ENCODE data around the gene FAM107B.

The FAM107B gene

DNA sequence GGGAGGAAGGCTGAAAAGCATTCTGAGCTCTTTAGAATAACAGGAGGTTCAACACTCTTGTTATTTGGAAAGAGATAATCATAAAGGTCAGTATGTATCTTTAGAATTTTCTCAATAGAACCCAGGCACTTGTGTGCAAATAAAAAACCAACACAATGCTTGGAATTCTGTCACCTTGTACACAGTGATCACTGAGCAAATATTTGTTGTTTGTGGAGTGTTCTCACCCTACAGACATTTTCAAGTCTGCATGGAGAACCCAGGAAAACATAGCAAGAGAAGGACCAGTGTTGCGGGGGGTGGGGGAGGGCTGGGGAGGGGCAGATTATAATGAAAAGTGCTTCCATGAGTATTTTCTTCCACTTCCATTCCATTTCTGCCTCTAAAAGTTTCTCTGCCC is 87.4 kb downstream of the FAM107B start:
- Histone ChIP-seq H3K27ac (no peak overlapping the region), H3K9me3 (no peaks in the 10 kb centered on the region), H3K4me1 (no peaks in the 10 kb centered on the region), H3K36me3 (no peaks in the 10 kb centered on the region), H3K27me3 (no peaks in the 10 kb centered on the region), H3K4me3 (no peak overlapping the region)
- intact Hi-C loops (cut with DNase I; ENCODE audit: low total_unique reads): no loop called here
- TF ChIP-seq, protein P1, sequence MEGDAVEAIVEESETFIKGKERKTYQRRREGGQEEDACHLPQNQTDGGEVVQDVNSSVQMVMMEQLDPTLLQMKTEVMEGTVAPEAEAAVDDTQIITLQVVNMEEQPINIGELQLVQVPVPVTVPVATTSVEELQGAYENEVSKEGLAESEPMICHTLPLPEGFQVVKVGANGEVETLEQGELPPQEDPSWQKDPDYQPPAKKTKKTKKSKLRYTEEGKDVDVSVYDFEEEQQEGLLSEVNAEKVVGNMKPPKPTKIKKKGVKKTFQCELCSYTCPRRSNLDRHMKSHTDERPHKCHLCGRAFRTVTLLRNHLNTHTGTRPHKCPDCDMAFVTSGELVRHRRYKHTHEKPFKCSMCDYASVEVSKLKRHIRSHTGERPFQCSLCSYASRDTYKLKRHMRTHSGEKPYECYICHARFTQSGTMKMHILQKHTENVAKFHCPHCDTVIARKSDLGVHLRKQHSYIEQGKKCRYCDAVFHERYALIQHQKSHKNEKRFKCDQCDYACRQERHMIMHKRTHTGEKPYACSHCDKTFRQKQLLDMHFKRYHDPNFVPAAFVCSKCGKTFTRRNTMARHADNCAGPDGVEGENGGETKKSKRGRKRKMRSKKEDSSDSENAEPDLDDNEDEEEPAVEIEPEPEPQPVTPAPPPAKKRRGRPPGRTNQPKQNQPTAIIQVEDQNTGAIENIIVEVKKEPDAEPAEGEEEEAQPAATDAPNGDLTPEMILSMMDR (IDR thresholded peaks at IDR 0.05): no peak
- DNase-seq: no peak

DNA sequence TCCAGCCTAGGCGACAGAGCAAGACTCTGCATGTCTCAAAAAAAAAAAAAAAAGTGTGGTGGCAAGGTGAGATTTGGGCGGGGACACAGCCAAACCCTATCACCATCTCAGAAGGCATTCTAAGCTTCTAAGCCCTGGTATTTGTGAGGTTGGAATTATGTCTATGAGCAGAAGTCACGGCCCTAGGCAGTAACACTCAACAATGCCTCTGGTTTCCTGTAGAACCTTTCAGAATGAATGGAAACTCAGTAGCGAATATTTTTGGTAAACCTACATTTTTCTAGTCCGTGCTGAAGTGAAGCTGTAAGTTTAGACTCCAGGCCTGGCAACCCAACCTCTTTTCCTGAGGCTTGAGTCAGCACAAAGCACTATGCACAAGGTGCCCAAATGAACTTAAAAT is 88.3 kb downstream of the FAM107B start:
- TF ChIP-seq, protein P1 (IDR thresholded peaks at IDR 0.05): no peak

DNA sequence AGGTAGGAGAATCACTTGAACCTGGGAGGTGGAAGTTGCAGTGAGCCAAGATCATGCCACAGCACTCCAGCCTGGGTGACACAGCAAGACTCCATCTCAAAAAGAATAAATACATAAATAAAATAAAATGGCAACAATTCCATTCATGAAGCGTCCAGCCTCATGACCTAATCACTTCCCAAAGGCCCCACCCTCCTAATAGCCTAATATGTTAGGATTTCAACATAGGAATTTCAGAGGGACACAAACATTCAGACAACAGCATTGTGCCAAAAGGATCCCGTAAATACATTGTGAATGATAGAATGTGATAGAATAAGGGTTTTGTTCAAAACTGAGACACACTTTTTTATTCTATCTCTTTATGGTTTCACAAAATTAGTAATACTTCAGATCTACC is 90.3 kb downstream of the FAM107B start:
- DNase-seq: no peak
- no peaks in the 10 kb centered on the region for H3K9me3 ChIP-seq
- no peaks in the 10 kb centered on the region for H3K27me3 ChIP-seq
- H3K4me3 ChIP-seq: no peak overlapping the region
- intact Hi-C loops (cut with DNase I; ENCODE audit: low total_unique reads): no loop called here
- TF ChIP-seq, protein P1 (IDR thresholded peaks at IDR 0.05): no peak
- H3K27ac ChIP-seq: no peak overlapping the region
- H3K4me1 ChIP-seq: no peaks in the 10 kb centered on the region
- H3K36me3 ChIP-seq: no peaks in the 10 kb centered on the region

More for the DNA sequence above, 88.3 kb downstream of the FAM107B start:
- Histone ChIP-seq H3K4me3 (no peak overlapping the region), H3K36me3 (no peaks in the 10 kb centered on the region), H3K27me3 (no peaks in the 10 kb centered on the region), H3K27ac (no peak overlapping the region), H3K4me1 (no peaks in the 10 kb centered on the region), H3K9me3 (no peaks in the 10 kb centered on the region)
- DNase-seq: no peak
- intact Hi-C loops (cut with DNase I; ENCODE audit: low total_unique reads): no loop called here

DNA sequence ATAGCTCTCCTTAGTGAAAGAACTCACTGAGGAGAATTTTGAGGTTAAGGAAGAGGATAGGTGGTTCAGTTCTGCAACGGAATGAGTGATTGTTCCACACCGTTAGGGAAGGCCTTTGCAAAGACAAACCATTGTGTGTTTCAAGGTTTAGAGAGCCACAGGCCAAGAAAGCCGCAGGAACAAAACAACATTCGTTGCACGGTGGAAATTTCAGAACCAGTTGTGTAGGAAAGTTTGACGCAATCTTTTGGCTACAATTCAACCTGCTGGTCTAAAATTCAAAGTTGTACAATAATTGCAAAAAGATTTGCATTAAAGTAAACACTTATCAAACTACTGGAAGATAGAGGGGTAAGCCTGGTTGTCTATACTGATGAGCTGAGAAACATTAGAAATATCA is 91.4 kb downstream of the FAM107B start:
- Histone ChIP-seq H3K9me3 (no peaks in the 10 kb centered on the region), H3K4me3 (no peak overlapping the region), H3K4me1 (no peaks in the 10 kb centered on the region), H3K27me3 (no peaks in the 10 kb centered on the region), H3K27ac (no peak overlapping the region), H3K36me3 (no peaks in the 10 kb centered on the region)
- no peak for DNase-seq
- intact Hi-C loops (cut with DNase I; ENCODE audit: low total_unique reads): no loop called here
- TF ChIP-seq, protein P1 (IDR thresholded peaks at IDR 0.05): no peak

DNA sequence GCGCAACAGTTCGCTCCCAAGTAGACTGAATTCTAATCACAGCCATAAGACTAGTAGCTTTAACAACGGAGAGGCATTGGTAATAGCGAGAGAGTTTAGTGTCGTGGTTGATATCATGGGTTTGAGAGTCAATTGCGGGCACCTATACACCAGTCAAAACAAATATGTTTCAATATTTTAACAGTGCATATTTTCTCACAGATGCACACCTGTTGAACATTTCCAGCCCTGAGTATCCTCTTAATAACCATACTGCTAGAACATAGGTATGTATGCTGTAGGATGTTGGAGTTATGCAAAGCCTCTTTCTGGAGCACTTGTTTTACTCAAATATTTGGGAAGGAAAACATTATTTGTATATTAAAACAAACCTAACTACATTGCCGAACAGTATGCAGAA is 92.9 kb downstream of the FAM107B start:
- intact Hi-C loops (cut with DNase I; ENCODE audit: low total_unique reads): no loop called here
- no peaks in the 10 kb centered on the region for H3K9me3 ChIP-seq
- H3K27ac ChIP-seq: no peak overlapping the region
- no peaks in the 10 kb centered on the region for H3K4me1 ChIP-seq
- DNase-seq: no peak
- no peaks in the 10 kb centered on the region for H3K27me3 ChIP-seq
- H3K4me3 ChIP-seq: no peak overlapping the region
- TF ChIP-seq, protein P1 (IDR thresholded peaks at IDR 0.05): no peak
- H3K36me3 ChIP-seq: no peaks in the 10 kb centered on the region

DNA sequence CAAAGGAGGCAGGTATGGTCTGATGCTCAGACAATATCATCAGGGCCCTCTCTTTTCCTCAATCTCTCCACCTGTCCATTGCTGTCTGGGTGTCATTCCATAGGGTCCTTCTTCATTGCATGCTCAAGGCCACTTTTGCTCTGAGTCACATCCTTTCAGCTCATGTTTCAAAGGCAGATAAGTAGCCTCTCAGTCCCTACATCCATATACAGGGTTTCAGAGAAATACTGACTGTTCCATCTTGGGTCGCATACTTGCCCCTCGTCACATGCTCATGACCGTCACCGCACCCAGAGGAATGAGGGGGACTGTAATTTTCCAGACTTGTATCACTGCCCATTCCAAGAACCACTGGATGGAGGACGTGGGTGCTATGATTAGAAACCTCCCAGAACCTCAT is 93.4 kb downstream of the FAM107B start:
- intact Hi-C loops (cut with DNase I; ENCODE audit: low total_unique reads): no loop called here

More for the DNA sequence above, 93.4 kb downstream of the FAM107B start:
- TF ChIP-seq, protein P1 (IDR thresholded peaks at IDR 0.05): no peak
- DNase-seq: no peak
- H3K4me3 ChIP-seq: no peak overlapping the region
- no peaks in the 10 kb centered on the region for H3K36me3 ChIP-seq
- H3K9me3 ChIP-seq: no peaks in the 10 kb centered on the region
- no peaks in the 10 kb centered on the region for H3K4me1 ChIP-seq
- H3K27ac ChIP-seq: no peak overlapping the region
- no peaks in the 10 kb centered on the region for H3K27me3 ChIP-seq

Measured in tibial artery (tissue), 4 donors.